HG03135 (cell line): ENCODE results near the gene SPAG16.
"Not testable (repeated sequence)": the region's sequence is repeated elsewhere in the genome, so short reads cannot be mapped to it uniquely, and the experiment has no call there.

Experiments used
- ATAC-seq: cut with Tn5 transposase; IDR thresholded peaks from one replicate; pipeline ENCODE4 v1.9.1; 2021; ENCODE audit warnings: mild to moderate bottlenecking, moderate library complexity; ENCODE audit not compliant: unreplicated experiment

SPAG16 gene

DNA sequence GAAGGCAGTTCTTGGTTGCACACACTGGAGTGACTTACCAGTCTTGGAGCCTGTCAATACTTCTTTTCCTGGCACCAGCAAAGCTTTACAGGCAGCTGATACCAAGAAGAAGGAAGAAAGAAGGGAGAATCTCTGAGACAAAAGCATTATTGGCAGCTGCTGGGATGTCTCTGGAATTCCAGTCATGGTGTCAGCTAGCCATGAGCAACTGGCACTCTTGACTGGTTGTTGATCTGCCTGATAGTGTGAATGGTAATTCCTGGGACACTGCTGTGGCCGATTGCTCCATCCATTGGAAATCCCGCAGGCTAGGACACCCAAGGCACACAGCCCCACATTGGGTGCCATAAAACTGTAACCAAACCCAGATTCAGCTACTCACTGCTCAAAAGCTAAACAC, 17.8 kb upstream of the SPAG16 start:
- ATAC-seq, result no peak

DNA sequence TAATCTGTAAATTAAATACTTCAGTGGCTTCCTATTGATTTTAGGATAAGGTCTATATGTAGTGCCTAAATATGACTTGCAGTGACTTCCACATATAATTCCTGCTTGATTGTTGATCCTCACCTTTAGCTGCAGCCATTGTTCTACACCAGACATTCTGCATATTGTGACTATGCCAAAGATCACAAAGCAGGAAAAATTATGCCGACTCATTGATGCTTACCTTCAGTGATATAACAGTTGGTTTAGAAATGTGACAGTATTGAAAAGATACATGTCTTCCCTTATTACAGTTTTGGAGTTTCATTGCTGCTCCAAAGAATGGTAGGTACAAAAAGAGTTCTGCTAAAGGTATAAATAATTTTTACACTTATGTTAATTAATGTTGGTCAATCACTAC, 12.3 kb upstream of the SPAG16 start:
- no peak for ATAC-seq

DNA sequence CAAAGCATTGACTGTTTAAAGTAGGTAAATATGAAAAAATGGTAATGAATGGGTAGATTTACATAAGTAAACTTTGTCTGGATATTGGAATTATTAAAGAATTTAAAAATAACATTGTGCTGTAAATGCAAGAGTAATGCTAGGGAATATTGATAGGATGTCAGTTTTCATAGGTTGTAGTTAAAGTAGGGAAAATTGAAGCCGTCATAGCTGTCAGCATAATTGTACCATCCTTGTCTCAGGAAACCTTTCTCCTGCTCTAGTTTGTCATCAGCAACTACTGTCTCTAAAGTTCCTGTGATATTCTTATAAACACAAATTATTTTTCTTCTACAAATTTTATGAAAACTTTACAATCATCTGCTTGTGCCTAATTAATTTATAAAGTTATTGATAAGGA, 10.1 kb upstream of the SPAG16 start:
- ATAC-seq, result no peak

DNA sequence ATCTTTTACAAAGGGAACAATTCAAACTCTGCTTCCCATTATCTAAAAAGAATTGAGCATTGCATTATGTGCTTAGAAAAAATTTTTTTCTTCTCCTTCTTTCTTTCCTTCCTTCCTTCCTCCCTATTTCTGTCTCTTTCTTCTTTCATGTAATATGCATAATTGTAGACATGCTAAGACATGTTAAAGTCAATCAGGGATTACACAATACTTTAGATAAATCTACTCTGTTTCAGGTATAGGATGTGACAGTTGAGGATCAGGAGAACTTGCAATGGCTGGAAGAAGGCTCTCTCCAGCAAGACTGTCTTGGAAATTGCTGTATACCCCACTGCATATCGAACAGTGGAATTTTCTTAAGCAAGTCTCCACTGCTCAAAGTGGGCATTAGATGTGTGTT, 9.0 kb upstream of the SPAG16 start:
- no peak for ATAC-seq

DNA sequence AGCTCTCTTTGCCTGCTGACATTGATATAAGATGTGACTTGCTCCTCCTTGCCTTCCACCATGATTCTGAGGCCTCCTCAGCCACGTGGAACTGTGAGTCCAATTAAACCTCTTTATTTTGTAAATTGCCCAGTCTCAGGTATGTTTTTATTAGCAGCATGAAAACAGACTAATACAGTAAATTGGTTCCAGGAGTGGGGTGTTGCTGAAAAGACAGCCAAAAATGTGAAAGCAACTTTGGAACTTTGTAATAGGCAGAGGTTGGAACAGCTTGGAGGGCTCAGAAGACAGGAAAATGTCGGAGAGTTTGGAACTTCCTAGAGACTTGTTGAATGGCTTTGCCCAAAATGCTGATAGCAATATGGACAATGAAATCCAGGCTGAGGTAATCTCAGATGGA, 7.1 kb upstream of the SPAG16 start:
- not testable (repeated sequence) for ATAC-seq

DNA sequence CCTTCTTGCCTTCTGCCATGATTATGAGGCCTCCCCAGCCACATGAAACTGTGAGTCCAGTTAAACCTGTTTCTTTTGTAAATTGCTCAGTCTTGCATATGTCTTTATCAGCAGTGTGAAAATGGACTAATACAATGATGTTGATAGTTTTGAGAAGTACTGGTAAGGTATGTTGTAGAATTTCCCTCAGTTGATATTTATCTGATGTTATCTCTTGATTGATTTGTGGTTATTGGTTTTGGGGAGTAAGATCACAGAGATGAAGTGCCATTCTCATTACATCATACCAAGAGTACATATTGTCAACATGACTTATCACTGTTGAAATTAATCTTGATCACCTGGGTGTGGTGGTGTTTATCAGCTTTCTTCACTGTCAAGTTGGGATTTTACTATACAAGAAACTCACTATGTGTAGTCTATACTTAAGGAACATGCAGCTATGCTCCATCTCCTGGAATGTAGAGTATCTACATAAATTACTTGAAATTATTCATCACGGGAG, 5.1 kb upstream of the SPAG16 start:
- ATAC-seq, result no peak

DNA sequence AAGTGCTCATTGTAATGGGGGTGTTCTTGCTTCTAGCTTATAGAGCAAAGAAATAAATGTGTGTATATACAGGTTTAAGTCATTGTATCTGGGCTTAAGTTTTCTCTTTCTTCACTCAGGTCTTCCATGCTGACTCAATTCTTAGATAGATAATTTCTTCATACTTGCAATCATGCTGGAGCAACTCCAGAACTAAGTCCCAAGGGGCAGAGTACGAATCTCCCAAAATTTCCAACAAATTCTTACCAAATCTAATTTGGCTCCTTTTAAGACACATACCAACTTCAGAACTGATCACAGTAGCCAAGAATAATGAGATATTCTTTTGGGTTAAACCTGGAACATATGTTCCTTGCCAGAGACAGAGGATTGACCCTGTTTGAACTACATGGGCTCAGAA, 4.3 kb upstream of the SPAG16 start:
- ATAC-seq, result no peak

DNA sequence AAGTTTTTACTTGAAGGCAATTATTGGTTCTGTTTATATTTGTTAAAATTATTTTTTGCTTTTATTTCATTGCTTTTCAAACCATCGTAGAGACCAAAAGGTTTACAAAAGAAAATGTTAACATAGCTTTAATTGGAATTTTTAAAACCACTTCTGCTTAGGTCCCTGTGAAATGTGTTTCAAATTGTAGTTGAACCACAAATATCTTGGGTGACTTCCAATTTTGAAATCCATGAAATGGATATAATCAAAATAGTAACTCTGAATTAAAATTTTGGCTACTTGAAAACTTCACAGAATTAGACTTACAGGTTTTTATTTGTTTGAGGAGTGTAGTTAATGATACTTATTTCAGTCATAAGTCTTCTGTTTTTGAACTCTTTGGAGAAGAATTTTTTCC, 3.1 kb upstream of the SPAG16 start:
- no peak for ATAC-seq

DNA sequence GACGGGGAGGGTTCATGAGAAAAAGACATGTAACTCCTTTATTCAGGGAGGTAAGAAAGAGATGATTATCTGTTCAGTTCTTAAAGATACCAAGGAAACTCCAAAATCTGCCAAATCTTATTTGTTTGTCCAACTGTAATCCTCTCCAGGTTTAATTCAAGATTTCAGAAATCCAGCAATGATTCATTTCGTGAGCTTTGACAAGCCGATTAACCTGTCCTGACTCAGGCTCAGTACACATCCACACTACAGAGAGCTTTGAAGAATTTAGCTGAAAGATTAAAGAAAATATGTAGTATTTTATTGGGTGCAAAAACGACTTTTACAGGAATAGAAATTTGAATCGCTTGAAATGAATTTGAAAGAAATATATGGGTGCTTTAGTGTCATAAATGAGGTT, 1.1 kb downstream of the SPAG16 start:
- ATAC-seq, result no peak

DNA sequence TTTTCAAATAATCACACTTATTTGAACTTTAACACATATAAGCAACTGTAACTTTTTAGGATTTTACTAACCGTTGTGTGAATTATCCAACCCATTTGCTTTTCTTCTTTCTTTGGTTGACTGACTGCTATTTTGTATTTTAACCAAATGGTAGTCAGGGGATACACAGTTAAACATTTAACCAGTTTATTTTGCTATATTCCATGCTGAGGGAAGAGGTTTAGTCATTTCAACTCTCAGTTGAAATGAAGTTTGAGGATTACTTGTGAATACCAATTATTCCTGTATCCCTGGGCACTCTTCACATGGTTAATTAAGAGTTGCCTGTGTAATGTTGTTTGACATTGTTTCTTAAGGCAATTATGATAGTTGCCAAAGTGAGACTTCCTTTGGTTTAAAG, 1.9 kb downstream of the SPAG16 start:
- no peak for ATAC-seq

DNA sequence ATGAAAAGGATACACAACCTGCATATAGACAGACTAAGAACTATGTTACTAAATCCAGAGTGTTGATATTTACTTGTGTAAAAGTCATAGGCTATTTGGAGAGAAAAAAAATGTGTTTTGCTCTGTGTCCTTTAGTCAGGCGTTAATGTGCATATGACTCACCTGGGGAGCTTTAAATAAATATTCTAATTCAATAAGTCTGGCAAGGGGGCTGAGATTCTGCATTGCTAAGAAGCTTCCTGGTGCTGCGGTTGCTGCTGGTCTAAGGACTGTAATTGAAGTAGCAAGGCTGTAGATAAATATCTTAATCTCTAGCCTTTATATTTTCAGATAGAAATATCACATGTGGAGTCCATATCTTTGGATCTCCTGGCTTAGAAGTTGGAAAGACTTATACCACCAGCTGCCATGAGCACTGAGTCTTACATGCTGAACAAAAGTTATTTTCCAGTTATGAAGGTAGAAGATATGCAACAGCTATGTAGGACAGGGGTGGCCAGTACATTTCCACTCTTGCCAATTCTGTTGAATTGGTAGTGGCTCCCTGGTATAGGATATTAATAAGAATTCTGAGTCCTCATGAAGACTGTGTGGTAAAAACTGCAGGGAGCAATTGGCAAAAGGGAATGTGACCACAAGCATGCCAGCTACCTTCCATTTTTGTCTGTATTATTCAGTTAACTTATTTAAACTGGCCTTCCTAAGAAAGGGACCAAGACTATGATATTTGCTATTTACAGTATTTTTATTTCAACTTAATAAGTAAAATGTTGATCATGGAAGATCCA, 4.8 kb downstream of the SPAG16 start:
- ATAC-seq, result no peak

DNA sequence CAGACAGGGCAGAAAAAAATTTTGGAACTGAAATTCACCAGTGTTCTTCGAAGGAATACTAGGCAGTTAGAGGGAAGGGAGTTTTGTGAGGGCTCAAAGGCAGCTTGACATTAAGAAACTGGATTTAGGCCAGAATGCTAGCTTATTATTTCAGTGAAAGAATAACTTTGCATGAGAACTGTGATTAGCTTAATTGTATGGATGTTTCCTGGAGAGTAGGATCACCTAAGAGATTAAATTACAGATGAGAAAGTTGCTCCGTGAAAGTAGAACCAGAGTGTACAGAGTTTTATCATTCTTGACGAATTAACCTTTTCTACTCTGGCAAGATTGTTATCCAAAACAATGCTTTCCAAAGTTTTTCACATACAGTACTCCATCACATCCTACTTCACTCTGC, 6.2 kb downstream of the SPAG16 start:
- ATAC-seq, result no peak

DNA sequence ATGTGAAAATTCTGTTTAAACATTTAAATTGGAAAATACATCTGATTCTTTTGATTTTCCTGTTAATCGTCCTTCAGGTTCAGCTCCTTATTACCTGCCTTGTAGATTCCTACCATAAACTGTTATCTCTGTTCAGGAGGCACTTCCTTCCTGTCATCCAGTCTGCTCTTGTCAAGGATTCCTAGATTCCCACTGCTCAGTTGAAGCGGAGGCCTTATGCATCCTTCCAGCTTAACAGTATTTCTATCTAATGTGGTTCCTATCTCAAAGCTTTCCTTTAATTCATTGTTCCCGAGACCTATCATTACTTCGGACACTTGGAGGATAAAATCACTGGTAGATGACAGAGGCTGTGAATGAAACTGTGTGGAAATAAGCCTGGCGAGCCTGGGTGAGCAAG, 12.0 kb downstream of the SPAG16 start:
- no peak for ATAC-seq

DNA sequence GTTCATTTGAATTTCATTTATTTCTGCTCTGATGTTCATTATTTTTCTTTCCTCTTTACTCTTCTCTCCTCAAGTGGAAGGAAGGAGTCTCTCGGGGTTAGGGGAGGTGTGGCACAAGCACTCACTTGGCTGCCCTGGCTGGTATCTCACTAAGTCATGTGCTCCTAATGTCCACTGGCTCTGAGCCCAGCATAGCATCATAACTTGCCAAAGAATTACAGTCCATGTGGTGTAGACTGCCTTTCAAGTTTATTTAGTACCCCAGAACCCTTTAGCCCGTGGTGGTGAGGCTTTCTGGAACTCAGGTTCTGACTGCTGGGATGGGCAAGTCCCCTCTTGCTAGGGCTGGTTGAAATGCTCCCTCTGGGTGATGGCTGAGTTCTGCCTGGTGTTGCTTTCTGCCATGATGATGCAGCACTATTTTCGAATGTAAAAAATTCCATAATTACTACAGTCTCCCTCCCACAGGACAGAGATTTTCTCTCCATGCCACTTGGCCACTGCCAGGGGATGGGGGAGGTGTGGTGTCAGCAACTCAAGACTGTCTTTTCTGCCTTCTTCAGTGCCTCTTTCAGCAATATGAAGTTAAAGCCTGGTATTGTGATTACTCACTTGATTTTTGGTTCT, 22.2 kb downstream of the SPAG16 start:
- no peak for ATAC-seq

DNA sequence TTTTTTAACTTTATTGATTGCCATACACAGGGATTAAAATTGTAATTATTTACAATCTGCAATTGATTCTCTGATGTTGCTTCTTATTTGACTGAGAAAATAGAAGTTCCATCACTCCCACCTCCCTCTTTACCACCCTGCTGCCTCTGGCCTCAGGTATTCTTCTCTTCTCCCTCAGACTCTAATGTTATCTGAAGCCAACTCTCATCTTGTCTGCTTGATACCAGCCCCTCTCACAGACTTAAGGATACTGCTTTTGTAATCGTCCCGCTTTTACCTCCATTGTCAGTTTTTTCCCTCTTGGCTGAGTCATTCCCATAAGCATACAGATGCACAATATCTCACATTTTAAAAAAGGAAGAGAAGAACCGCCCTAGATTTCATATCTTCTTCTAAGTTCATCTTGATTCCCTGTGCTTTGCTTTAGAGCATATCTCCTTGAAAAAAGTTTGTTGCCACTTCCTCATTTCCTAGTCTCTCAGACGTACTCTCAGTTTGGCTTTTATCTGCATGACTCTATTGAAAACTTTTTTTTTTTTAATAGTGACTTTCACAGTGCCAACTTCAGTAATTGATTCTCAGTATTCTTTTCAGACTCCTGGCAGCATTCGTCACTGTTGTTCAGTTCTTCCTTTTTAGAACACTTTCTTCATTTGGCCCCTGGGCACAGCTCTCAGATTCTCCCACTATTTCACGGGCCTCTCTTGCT, 31.1 kb downstream of the SPAG16 start:
- no peak for ATAC-seq

DNA sequence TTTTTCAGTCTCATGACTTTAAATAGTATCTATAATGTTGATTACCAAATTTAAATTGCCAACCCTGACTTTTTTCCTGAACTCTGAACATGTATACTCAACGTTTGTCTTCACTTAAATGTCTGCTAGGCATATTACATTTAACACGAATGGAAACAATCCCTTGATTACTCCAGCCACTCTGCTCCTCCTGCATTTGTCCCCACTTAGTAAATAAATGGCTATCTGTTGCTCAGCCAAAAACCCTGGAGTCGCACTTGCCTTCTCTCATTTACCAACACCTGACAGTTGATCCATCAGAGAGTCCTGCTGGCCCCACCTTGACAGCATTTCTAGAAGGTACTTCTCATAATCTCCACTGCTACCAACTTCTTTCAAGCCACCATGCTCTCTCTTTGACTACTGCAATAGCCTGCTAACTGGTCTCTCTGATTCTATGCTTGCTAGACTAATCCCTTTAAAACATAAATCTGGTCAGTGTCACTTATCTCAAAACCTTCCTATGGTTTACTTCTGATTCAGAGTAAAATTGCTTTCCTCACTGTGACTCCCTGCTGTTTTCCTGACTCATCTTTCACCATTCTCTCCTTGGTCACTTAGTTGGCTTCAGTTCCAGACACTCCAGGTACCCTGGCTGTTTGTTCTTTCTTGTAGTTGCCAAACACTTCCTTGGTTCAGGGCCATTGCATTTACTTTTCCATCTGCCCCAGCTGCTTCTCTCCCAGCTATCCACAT, 31.9 kb downstream of the SPAG16 start:
- no peak for ATAC-seq

DNA sequence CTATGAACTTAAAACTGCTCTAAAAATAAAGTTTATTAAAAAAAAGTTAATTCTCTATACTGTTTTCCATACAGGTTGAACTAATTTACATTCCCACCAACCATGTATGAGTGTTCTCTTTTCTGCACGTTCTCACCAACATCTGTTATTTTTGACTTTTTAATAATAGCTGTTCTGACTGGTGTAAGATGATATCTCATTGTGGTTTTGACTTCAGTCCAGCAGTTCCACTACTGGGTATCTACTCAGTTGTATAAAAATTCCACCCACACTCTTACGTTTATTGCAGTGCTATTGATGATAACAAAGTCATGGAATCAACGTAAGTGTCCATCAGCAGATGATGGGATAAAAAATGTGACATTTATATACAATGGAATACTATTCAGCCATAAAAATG, 33.7 kb downstream of the SPAG16 start:
- ATAC-seq, result no peak

DNA sequence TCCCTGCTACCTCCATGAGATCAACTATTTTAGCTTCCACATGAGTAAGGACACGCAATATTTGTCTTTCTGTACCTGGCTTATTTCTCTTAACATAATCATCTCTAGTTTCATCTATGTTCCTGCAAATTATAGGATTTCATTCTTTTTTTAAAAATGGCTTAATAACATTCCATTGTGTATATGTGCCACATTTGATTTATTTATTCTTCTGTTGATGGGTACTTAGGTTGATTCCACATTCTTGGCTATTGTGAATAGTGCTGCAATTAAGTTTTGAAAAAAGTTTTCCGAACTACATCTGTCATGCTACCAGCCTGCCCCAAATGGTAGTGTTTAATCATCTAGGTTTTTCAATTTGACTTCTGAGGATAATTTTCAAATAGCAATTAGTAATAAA, 36.3 kb downstream of the SPAG16 start:
- no peak for ATAC-seq

DNA sequence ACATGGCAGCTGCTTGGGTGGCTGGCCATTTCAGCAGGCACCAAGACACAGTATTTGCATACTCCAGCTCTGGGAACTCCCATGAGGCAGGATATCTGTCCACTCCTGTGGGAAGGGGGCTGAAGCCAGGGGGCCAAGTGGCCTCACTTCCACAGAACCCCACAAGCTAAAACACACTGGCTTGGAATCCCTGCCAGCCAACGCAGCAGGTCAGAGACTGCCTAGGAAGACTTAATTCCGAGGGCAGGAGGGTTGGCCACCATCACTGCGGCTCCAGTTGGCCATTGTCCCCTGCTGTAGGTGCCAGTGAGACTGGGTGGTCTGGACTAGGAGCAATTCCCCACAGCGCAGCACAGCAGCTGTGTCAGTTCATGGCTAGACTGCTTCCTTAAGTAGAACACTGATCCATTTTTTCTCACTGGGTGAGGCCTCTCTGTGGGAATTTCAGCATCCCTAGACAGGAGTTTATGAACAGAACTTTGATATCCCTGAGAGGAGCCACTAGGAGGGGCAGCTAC, 52.0 kb downstream of the SPAG16 start:
- ATAC-seq, result no peak

DNA sequence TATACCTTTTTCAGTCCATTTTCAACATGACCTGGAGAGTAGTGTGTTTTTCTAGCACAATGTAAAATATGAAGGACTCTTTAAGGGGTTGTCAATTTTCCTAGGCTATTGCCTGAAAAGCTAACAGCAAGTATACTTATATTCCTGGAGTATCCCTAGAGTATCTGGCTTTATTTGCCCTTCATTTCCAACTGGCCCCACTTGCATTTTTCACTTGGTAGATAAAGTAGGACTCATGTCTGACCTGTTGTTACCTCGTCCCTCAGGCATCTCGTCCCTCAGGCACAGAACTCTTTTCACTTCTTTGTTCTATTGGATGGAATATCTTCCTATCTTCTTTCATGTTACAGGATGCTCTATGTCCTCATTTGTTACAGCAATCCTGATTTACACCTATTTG, 69.2 kb downstream of the SPAG16 start:
- no peak for ATAC-seq

DNA sequence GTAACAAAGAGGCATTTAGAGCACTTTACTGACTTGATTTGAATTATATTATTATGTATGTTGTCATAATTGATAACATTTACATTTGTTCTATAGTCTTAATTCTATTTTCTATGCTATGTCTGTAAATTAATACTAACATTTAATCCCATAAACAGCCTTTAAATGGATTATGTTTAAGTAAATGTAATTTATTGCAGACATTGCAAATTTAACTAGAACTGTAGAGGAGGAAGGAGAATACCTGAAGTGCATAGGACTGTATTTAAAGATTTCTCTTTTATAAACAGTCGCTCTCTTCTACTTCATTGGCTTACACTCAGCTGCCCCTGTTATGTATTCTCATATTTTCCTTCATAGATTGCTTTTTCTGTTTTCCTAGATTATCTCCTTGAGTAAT, 92.4 kb downstream of the SPAG16 start:
- no peak for ATAC-seq
